MV-4-11 (cell line): ENCODE results near the gene SMIM9.

ENCODE experiments used
- DNase-seq: peaks from one replicate; lab custom pipeline; 2025; lab: John Stamatoyannopoulos, UW

Gene SMIM9

GRCh38 chrX:154780968-154781367 lies 53.5 kb downstream of the SMIM9 start:
- no peak for DNase-seq

DNA sequence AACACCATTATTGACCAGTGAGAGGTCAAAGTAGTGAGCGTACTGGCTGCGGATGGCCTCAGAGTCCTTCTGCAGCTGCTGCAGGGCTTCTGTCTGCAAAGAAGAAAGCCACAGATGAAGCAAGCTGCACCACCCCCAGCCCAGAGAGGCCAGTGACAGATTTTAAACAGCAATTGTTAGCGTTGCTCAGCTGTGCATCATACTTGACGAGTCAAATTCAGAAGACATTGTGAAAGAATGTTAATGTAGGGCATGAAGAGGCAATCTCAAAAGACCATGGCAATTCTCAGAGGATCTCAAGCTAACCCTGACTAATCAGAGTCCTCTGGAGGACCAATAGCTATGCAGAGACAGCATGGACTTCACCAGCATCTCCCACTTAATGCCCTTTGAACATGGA lies 55.2 kb downstream of the SMIM9 start:
- peak; percentile 57 for DNase-seq

DNA sequence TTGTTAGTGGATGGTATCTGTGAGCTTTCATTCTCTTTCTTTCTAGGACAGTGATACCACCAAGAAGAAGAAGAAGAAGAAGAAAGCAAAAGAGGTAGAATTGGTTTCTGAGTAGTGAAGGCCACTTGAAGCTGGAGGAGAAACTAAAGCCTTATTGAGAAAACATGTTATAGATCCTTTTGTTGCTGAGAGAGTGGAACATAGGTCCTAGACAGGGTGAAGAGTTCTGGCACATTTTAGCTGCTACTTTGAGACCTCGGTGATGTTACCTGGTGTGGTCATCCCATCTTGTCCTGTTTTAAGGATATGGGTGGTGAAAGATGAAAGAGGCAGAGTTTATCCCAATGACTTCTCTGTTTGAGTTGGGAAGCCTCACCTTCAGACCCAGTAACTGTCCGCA lies 57.7 kb downstream of the SMIM9 start:
- DNase-seq, result no peak

GRCh38 chrX:154775419-154776349 lies 58.8 kb downstream of the SMIM9 start:
- no peak for DNase-seq

- DNase-seq, result no peak
Observed at GRCh38 chrX:154774622-154775021, 59.8 kb downstream of the SMIM9 start.
